Measurements from ENCODE around the gene IRF2. TPM values are rescaled to one million over a fixed set of nuclear protein-coding genes. Genes with fewer than 3 reads are reported as not detected.

The IRF2 gene
- total and polyA plus RNA-seq, 2 of the 8 experiments (the other 6 are each of a cell fraction or from before 2014, with no cell fraction given), result 13.8 to 17.0 TPM

DNA sequence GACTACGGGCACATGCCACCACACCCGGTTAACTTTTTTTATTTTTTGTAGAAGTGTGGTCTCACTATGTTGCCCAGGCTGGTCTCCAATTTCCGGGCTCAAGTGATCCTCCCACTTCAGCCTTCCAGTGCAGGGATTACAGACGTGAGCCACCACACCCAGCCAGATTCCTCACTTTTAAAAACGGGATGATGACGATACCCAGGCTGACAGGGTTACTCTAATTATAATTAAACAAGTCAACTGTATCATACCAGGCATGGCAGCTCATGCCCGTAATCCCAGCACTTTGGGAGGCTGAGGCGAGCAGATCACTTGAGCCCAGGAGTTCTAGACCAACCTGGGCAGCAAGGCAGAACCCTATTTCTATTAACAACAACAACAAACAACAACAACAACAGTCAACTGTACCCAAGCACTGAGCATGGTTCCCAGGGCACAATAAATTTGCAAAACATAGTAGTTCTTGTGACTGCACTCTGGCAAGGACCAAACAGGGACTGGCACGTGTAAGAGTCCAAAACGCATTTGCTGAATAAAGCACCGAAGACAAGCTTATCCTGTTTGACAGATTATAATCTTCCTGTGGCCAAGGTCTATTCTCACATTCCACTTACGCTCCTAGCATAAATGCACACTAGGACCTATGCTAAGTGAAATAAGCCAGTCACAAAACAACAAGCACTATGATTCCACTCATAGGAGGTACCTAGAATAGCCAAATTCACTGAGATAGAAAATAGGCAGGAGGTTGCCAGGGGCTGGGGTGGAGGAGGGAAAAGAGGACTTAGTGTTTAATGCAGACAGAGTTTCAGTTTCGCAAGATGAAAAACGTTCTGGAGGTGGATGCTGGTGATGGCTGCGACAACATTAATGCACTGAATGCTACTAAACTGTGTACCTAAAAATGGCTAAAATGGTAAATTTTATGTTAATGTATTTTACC lies 77.5 kb downstream of the IRF2 start (continued):
- TF ChIP-seq ATF2 (IDR thresholded peaks at IDR 0.05; ENCODE audit: low read length) (no peak), SRF (IDR thresholded peaks at IDR 0.05; ENCODE audit: low read depth, low read length) (no peak), CTBP2 (IDR thresholded peaks at IDR 0.05; ENCODE audit: borderline replicate concordance, insufficient read depth, insufficient read length, low read length) (no peak), PHF8 (conservative IDR thresholded peaks at IDR 0.05; ENCODE audit: low read depth, low read length) (no peak)
